NCI-H526 treated with DMSO at 0.1 percent for 48 hours (cell line): Measurements from ENCODE around the gene FOXF1.

Experiments
- DNase-seq: peaks from one replicate; lab custom pipeline; 2025; lab: John Stamatoyannopoulos, UW

Gene FOXF1

DNA sequence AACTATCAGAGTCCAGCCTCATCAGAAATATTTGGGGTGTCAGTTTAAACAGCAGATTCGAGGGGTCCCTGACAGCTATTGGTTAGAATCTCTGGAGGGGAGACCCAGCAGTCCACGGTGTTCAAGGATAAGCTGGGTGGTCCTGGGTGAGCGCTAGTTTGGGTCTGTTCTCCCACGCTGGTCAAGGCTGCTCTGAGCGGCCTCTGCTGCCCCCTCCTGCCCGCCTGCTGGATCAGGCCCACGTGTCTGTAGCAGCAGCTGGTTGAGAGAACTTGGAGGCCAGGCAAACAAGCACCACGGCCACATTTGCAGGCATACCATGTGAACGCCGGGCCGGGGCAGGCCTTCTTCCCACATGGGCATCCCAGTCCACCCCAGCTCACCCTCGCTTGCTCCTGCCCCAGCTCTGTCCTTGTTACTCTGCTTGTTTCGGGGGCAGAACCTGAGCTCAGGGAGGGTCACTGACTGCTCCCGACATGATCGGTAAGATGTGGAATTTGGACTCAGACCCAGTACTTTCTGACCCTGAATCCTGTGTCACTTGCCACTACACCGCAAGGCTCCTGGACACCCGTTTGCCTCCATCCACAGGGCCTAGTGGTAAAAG, 7.4 kb downstream of the FOXF1 start:
- no peak for DNase-seq

- no peak for DNase-seq
Observed at GRCh38 chr16:86519007-86519648, 8.8 kb downstream of the FOXF1 start.

DNA sequence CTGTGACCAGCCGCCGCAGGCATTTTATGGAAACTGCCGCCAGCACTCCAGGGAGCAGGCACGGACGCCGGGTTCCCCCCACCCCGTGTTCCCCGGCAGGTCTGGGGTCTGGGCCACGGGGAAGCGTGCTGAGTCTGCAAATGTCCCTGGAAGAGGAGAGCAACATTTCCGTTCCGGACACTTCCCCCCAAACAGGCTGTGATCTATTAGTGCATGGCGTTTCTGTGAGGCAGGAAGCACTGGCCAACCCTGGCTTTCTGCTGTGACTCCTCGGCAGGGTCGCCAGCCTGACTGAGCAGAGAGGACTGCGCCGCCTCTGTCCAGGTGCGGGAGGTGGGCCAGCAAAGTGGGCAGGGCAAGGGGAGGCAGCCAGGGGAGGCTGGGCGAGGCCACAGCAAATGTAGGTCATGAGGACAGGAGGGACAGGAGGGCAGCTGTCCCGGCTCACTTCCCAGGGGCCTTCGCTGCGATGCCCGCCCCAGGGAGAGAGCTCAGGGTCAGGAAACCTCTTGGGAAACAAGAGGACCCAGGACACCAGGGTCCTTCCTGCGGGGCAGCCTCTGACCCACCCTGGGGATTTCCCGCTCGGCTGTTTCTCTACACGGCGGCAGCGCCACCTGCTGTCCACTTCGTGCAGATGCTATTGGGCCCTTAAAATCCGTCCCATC, 9.5 kb downstream of the FOXF1 start:
- peak; percentile 18 for DNase-seq

DNA sequence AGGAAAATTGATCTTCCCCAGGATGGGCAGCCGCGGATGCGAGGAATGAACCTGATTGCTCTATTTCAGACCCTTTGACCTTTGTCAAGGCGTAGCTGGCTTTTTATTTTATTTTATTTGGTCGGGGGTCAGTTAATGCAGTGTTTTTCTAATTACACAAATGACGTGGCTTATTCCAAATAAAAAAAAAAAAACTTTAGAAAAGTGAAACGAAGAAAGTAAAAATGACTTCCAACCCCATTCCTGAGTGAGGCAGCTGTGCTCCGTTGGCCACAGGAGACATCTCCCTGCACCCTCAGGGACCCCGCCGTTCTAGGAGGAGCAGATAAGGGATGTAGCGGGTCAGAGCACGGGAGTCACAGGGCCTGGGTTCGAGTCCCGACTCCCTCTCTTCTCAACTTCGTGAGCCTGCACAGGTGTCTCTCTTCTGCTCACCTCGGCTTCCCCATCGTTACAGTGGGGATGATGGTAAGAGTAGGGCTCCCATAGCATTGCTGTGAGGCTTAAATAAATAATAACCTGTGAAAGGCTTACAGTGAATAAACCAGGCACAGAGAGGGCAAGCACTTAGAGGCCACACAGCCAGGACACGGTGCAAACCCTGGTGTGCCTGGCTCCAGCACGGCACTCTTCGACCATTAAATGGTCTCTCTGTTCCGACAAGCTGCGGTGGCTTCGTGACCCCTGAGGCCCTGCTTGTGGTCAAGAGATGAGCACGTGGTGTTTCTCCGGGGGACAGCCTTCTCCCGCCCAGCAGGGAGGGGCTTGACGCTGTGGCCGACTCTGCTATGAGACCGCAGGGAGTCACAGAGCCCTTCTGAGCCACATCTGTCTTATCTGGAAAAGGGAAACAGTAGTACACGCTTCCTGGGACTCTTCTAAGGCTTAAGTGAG, 10.2 kb downstream of the FOXF1 start:
- DNase-seq = no peak

- no peak for DNase-seq
Observed at GRCh38 chr16:86521236-86522197, 11.2 kb downstream of the FOXF1 start.

DNA sequence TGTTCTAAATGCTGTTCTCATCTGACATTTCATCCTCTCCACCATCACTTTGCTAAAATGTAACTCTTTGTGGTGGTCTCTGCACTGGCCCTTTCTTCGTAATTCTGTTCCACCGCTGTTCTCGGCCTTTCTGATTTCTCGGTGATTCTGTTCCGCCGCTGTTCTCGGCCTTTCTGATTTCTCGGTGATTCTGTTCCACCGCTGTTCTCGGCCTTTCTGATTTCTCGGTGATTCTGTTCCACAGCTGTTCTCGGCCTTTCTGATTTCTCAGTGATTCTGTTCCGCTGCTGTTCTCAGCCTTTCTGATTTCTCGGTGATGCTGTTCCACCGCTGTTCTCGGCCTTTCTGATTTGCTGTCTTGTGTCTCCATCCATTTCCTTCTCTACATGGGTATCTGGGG, 12.3 kb downstream of the FOXF1 start:
- DNase-seq = no peak

GRCh38 chr16:86523166-86523740, 12.9 kb downstream of the FOXF1 start:
- no peak for DNase-seq

DNA sequence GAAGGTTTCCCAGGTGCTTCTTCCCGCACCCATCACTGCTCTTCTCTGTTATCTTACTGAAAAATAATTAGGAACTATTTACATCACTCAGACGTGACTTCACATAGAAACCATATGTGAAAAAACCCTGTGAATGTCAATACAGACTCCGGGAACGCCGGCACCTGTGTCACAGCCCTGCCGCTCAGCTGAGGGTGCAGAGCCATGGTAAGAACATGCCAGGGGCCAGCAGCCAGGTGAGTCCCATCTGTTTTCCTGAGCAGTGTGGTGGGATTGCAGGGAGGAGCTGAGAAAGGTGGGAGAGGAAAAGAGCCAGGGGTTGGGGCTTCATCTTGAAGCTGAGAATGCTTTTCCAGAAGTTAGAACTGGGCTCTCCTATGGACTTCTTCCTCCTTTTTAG, 13.7 kb downstream of the FOXF1 start:
- no peak for DNase-seq

DNA sequence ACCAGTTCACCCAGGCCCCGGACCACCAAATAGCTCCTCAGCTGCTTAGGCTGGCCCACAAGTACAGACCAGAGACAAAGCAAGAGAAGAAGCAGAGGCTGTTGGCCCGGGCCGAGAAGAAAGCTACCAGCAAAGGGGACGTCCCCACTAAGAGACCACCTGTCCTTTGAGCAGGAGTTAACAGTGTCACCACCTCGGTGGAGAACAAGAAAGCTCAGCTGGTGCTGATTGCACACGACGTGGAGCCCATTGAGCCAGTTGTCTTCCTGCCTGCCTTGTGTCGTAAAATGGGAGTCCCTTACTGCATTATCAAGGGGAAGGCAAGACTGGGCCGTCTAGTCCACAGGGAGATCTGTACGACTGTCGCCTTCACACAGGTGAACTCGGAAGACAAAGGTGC, 15.4 kb downstream of the FOXF1 start:
- no peak for DNase-seq

GRCh38 chr16:86527366-86527765, 17.0 kb downstream of the FOXF1 start:
- no peak for DNase-seq

DNA sequence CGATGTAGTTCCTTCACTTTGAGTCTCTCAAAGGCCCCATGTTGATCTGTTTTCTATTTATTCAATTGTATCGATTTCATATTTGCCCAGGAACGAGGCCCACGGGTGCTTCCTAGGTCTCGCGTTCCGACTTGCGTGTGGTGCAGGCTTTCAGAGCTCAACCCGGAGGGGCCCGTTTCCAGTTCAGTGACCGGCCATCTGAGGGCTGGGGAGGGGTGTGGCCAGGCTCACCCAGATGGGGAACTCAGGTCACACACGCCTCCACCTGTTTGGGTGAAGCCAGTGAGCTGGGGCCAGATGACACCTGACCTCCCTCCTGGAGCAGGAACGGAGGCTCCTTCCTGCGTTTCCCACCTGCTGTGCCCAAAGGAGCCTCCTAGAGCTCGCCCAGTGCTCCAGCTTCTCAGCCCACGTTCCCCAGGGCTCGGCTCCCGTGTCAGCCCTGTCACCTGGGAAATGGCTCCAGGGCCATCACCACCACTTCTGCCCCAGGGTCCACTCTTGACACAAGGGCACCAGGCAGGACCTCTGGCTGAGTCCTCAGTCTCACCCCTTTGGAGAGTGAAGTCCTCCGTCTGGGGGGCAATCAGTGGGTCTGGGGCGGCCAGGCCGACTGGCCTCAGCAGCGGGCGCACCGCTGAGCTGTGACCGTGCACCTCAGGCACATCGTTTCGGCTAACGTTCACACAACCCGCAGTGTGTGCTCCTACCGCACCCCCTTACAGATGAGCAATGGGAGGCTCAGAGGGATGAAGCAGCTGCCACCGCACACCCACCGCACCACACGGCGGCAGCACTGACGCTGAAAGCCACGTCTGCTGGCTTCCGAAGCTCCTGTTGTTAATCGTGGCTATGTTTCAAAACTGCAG, 18.0 kb downstream of the FOXF1 start:
- DNase-seq = no peak

GRCh38 chr16:86529160-86529559, 18.8 kb downstream of the FOXF1 start:
- no peak for DNase-seq

DNA sequence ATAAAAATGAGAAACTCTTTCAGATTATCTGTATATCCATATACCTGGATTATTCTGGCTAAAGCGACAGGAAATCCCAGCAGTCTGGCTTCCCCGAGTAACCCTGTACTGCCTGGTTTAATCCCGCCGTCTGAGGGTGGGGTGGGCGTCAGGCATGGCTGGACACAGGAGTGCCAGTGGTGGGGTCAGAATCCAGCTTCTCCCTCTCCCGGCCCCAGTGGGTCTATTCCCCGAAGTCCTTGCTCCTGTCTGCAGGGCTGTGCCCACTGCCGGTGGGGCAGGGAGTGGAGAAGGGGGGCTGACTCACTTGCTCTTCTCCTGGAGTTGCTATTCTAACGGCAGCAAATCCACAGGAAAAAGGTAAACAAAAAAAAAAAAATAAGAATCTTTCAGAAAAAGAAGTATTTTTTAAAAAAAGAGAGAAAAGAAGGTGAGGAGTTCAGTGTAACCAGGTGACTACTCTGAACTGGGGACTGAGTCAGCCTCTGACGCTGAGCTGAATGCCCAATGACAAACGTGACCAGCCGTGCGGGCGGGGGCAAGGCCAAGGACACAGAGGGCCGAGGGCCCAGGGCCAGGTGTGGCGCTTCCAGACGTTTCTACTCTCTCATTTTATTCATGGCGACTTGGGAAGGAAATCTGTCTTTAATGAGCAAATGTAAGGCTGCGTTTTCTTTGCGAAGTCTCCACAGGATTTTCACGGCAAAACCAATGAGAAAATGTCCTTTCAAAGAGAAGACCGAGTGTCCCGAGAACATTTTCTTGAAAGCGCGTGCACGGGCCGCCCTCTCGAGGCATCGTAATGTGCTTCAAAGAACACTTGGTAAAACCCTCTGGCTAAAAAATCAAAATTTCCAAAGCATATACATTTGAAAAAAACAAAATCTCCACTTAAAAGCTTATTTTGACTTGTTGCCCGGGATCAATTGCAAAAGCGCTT, 20.2 kb downstream of the FOXF1 start:
- no peak for DNase-seq

- no peak for DNase-seq
Observed at GRCh38 chr16:86531191-86531545, 20.8 kb downstream of the FOXF1 start.

DNA sequence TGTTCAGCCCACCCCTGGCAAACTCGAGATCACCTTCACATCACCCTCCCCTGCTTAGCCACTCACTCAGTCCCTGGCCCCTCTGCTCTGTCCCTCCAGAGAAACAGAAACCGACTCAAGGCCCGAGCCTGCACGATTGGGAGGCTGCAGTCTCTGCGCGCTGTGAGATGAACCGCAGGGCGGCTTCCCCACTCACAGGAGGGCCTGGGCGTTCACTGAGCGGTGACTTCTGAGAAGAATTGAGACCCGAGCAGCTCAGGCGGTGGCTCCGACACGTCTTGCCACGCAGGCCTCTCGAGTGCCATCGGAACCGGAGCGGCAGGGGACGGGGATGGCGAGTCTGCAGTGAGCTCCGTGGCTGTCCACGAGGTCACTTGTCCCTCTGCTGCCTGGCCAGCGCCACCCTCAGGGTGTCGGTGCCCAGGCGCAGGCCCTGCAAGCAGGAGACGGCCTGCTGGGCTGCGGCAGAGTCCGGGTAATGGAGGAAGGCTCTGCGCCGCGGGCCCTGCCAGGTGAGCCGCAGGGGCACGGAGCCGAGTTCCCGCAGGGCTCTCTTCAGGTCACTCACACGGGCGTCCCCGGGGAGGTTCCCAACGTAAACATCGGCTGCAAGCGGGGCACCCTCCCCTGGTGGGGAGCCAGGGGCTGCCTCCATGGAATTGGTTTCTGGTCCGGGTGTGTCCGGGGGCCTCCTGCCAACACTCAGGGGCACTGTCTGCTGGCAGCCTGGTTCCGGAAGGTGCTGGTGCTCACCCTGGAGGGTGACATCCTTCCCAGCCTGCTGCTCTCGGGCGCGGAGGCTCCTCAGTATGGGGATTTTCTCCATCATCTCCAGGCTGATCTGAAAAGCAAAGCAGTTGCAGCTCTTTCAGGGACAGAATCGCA, 21.6 kb downstream of the FOXF1 start:
- no peak for DNase-seq

GRCh38 chr16:86532526-86532815, 22.1 kb downstream of the FOXF1 start:
- no peak for DNase-seq

GRCh38 chr16:86533076-86533475, 22.7 kb downstream of the FOXF1 start:
- no peak for DNase-seq

- DNase-seq = no peak
Observed at GRCh38 chr16:86533767-86534351, 23.5 kb downstream of the FOXF1 start.
